Measurements from ENCODE around the gene RTN4R. TPM values are rescaled to one million over a fixed set of nuclear protein-coding genes. Genes with fewer than 3 reads are reported as not detected.

Gene RTN4R
- total and polyA plus RNA-seq, 9 of the 15 experiments (the other 6 are each of a cell fraction or from before 2014, with no cell fraction given): 0.04 to 2.8 (median 1.4) TPM; not detected in 3

GRCh38 chr22:20256551-20257211, 11.4 kb downstream of the RTN4R start (continued):
- TF ChIP-seq ZNF318 (IDR thresholded peaks at IDR 0.05; ENCODE audit: borderline replicate concordance in 1 of 2, low read depth in 1 of 2) (no peak), SRSF1 (IDR thresholded peaks at IDR 0.05; ENCODE audit: low read depth, low read length) (no peak), PRDM10 (IDR thresholded peaks at IDR 0.05; ENCODE audit: partially characterized antibody) (no peak)

All from K562 (cell line).